Stimulated activated CD8-positive, alpha-beta memory T cell treated with anti-CD3 and anti-CD28 coated beads, Interleukin-4, amount 100 ng/mL, for 24 hours (primary cell): ENCODE results near the gene DAB2IP.
A peak's percentile ranks its signal among the peaks of the same experiment; 100 is the strongest.
"Not testable (repeated sequence)": the region's sequence is repeated elsewhere in the genome, so short reads cannot be mapped to it uniquely, and the experiment has no call there.

Experiments
- DNase-seq: peaks from one replicate; pipeline ENCODE4 v3.0.0-alpha.2; 2020; ENCODE audit warnings: low read depth

Gene DAB2IP

DNA sequence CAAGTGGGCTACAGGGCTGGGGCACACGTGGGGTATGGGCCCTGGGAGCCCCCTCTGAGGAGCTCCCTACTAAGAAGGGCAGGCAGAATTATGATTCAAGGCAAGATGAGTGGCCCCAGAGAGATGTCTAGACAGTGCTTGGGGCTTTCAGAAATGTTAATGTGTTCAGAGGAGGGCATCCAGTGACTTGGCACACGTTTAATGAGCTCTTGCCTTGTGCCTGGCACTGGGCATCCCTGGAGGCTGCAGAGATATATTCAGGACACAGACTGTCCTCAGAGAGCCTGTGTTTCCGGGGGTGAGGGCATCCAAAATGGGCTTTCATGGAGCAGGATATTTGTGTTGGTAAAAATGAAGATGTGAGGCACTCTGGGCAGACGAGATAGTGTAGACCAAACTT, 25.4 kb upstream of the DAB2IP start:
- no peak for DNase-seq

DNA sequence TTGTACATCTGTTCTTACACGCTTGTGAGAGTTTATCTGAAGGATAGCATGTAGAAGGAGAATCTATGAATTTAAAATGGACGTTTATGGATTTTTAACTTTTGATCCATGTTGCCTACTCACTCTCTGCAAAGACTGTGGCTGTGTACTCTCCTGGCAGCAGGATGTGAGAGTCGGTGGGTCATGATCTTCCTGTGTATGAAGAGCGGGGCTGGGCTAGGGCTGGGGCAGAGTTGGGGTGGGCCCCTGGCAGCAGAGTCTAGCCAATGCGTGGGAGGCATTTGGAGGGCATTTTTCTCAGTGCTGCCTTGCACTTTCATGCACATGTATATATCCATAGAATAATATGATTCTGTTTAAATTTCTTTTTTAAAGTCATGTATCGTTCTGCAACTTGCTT, 24.0 kb upstream of the DAB2IP start:
- DNase-seq, result no peak

- no peak for DNase-seq
Measured at GRCh38 chr9:121628401-121628800, 23.0 kb upstream of the DAB2IP start.

DNA sequence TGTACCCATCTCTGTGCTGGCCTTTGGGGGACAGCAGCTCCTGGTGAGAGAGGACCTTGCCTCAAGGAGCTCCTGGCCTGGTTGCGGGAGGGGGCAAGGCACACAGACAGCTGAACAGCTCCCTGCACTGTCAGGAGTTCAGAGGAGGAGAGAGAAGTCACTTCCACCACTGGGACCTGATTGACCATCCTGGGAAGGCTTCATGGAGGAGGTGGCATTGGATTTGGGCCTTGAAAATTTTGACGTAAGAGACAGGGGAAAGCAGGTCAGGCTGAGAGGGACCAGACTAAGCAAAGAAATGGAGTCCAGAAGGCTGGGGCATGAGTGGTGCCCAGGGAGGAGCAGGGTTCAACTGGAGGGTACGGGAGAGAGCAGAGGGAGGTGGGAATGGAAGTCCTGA, 20.3 kb upstream of the DAB2IP start:
- DNase-seq, result no peak

GRCh38 chr9:121631978-121632418, 19.4 kb upstream of the DAB2IP start:
- no peak for DNase-seq

DNA sequence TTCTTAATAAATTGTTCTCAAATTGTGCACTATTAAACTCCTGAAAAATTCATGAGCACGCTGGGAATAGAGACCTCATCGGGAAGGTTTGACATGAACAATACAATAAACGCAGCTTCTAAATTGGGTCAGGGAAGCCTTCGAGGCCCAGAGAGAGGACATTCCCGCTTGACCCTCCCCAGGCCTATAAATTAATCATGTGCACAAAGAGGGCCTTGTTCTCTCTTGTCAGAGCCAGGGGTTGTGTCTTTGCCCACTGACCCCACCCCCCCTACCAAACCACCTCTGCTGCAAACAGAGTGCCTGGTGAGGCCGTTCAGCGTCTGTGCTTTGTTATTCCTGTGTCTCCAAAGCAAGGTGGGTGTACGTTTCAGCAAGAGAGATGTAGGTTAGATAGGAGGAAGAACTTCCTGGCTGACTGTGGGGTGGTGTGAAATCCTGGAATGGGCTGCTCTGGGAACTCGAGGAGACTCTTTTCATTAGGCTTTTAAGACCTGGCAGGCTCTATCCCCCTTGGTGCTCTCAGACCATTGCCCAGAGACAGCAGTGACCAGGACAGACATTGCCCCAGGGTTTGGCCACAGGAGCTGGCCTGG, 18.2 kb upstream of the DAB2IP start:
- no peak for DNase-seq

GRCh38 chr9:121633736-121634135, 17.7 kb upstream of the DAB2IP start:
- DNase-seq, result no peak

DNA sequence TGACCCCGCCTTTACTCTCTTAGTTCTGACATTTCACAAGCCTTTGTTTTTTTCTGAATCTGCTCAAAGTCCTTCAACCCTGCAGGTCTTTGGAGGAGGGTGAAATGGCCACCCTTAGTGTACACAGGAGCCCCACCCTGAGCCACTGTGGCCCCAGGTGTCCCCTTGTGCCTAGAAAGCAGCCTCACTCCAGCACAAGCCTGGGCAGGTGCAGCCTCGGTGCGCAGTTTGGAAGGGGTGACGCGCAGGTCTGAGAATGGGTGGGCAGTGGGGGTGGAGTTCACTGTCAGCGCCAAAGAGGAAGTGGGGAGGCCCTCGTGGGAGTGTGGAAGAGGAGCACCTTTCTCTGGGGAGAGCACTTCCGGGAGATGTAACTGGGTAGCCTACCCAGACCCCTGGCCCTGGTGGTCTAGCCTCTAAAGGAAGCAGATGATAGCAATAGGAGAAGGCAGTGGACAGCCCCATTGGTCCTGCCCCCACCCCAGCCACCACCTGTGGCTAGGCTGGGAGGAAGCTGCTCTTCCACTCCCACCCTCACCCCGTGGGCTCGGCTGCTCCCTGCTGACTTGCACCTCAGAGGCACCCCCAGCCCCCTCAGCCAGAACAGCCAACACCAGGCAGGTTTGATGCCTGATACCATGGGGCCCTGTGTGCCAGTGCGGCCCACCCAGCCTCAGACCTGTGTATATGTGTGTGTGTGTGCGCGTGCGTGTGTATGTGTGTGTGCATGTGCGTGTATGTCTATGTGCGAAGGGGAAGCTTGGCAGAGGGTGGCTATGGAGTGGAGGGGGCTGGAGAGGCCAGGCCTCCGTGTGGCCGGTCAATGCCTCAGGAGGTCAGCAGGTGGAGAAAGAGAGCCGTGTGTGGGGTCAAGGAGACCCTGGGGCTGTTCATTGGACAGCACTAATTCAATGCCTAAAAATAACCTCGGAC, 16.8 kb upstream of the DAB2IP start:
- no peak for DNase-seq

DNA sequence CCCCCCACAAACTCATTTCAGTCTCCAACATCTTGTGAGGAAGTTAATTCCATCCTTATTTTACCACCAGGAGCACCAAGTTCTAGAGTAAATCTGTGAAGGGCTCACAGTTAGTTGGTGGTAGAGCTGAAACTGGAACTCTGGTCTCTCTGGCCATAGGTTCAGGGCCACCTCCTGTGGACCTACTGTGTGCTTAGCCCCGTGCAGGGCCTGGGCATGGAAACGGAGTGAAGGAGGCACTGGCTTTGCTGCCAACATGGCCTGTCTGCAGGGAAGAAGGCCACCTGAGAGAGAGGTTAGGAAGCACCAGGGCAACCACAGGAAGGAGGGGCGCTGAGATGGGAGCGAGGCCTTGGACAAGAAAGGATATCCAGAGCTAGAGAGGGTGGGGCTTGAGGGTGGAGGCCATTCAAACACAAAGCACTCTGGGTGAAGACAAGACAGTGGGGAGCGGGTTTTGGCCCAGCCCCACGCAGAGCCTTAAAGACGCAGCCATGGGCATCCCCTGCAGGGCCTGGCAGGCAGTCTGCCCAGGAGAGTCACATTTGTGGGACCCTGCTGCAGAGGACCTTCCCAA, 16.0 kb upstream of the DAB2IP start:
- no peak for DNase-seq

DNA sequence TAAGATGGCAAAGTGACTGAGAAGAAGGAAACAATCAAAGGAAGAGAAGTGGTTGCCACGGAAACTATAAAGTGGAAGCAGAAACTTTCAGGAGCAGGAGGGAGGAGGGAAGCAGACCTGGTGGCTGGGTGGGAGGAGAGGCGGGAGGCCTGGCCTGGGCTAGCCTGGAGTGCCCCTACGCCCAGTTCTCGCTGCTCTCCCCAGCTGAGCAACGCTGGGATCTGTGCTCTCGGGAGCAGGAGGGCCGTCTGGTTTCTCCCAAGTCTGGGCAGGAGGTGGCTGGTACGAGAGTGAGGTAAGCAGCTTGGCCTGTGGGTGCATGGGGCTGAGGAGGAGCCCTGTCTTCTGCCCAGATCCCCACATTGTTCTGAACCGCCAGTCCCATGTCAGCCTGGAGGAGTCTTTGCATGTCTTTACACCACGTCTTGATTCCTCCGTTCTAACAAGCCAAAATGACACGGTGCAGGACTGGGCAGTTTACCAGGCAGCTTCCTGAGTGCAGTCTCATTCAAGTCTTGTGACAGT, 15.0 kb upstream of the DAB2IP start:
- DNase-seq, result no peak

GRCh38 chr9:121636978-121637712, 14.3 kb upstream of the DAB2IP start:
- DNase-seq, result no peak

- no peak for DNase-seq
Measured at GRCh38 chr9:121637713-121638220, 13.7 kb upstream of the DAB2IP start.

GRCh38 chr9:121638399-121638798, 13.0 kb upstream of the DAB2IP start:
- DNase-seq, result no peak

- no peak for DNase-seq
Measured at GRCh38 chr9:121638901-121639592, 12.4 kb upstream of the DAB2IP start.

GRCh38 chr9:121639619-121640018, 11.8 kb upstream of the DAB2IP start:
- no peak for DNase-seq

DNA sequence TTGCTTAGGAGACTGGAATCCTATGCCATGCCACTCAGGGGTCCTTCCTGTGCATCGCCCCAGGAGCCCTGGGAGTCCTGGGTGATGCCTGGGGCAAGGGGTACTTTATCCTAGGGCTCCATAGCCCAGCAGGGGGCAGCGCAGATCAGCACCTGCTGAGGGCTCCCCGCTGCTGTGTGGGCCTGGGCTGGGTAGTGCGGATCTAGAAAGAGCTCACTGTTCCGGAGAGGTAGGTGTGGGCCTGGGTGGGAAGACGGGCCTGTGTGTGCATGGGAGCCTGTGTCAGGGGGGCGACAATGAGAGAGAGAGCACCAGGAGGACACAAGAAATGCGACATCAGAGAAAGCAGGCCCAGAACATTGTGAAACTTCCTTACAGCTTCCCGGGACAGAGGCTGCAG, 11.4 kb upstream of the DAB2IP start:
- DNase-seq, result peak; percentile 17

GRCh38 chr9:121640491-121641223, 10.8 kb upstream of the DAB2IP start:
- no peak for DNase-seq

GRCh38 chr9:121641224-121641611, 10.2 kb upstream of the DAB2IP start:
- no peak for DNase-seq

DNA sequence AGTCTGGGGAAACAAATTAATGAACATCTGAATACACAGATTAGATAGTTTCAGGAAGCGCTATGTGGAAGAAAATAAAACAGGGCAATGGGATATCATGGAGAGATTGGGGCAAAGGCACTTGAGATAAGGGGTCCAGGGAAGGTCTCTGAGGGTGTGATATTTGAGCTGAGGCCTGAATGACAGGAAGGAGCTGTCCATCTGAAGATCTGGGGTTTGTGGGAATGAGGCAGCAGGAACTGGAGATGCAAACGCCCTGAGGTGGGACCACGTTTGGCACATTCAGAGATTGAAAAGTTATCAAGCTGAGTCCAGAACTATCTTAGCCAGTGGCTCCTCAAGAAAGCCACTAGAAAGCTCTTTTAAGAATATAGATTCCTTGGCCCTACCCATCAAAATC, 8.7 kb upstream of the DAB2IP start:
- no peak for DNase-seq

GRCh38 chr9:121643473-121643872, 8.0 kb upstream of the DAB2IP start:
- no peak for DNase-seq

GRCh38 chr9:121644040-121644439, 7.4 kb upstream of the DAB2IP start:
- DNase-seq, result not testable (repeated sequence)
